ENCODE data around the gene BACH1.

GRCh38 chr21:29366532-29366931 lies 67.8 kb downstream of the BACH1 start:
- TF ChIP-seq SRF (IDR thresholded peaks at IDR 0.05; ENCODE audit: low read depth in 2 of 2, low read length in 2 of 2): no peak
- no peak for TF ChIP-seq EZH2 (IDR thresholded peaks at IDR 0.05; ENCODE audit: borderline replicate concordance, control insufficient read depth, low read depth, low read length)
- no peak for TF ChIP-seq RCOR1 (conservative IDR thresholded peaks at IDR 0.05; ENCODE audit: low read depth, low read length)
- no peak for TF ChIP-seq RFX5 (IDR thresholded peaks at IDR 0.05; ENCODE audit: low read depth, low read length)
- TF ChIP-seq YY1 (IDR thresholded peaks at IDR 0.05; ENCODE audit: low read depth, low read length): no peak
- no peak for TF ChIP-seq CTCF (IDR thresholded peaks at IDR 0.05 in 2 of 3, conservative IDR thresholded peaks at IDR 0.05 in 1 of 3; ENCODE audit: control insufficient read depth in 2 of 3, extremely low read depth in 1 of 3, insufficient read depth in 1 of 3, low read depth in 3 of 3, low read length in 3 of 3)
- TF ChIP-seq NRF1 (conservative IDR thresholded peaks at IDR 0.05; ENCODE audit: low read depth, low read length): no peak
- no peak for TF ChIP-seq HDGF (IDR thresholded peaks at IDR 0.05)
- TF ChIP-seq ZBTB40 (IDR thresholded peaks at IDR 0.05; ENCODE audit: borderline replicate concordance): no peak
- TF ChIP-seq, protein P1, sequence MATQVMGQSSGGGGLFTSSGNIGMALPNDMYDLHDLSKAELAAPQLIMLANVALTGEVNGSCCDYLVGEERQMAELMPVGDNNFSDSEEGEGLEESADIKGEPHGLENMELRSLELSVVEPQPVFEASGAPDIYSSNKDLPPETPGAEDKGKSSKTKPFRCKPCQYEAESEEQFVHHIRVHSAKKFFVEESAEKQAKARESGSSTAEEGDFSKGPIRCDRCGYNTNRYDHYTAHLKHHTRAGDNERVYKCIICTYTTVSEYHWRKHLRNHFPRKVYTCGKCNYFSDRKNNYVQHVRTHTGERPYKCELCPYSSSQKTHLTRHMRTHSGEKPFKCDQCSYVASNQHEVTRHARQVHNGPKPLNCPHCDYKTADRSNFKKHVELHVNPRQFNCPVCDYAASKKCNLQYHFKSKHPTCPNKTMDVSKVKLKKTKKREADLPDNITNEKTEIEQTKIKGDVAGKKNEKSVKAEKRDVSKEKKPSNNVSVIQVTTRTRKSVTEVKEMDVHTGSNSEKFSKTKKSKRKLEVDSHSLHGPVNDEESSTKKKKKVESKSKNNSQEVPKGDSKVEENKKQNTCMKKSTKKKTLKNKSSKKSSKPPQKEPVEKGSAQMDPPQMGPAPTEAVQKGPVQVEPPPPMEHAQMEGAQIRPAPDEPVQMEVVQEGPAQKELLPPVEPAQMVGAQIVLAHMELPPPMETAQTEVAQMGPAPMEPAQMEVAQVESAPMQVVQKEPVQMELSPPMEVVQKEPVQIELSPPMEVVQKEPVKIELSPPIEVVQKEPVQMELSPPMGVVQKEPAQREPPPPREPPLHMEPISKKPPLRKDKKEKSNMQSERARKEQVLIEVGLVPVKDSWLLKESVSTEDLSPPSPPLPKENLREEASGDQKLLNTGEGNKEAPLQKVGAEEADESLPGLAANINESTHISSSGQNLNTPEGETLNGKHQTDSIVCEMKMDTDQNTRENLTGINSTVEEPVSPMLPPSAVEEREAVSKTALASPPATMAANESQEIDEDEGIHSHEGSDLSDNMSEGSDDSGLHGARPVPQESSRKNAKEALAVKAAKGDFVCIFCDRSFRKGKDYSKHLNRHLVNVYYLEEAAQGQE (IDR thresholded peaks at IDR 0.05; ENCODE audit: low read depth, low read length): no peak
- no peak for TF ChIP-seq LARP7 (IDR thresholded peaks at IDR 0.05)
- TF ChIP-seq SMC3 (IDR thresholded peaks at IDR 0.05; ENCODE audit: borderline replicate concordance, low read length): no peak
- no peak for TF ChIP-seq TAF1 (IDR thresholded peaks at IDR 0.05; ENCODE audit: borderline replicate concordance, low read depth, low read length)

Data from GM12878 (cell line).